ENCODE measurements around the gene PLP2.
"Not testable (repeated sequence)": the region's sequence is repeated elsewhere in the genome, so short reads cannot be mapped to it uniquely, and the experiment has no call there.

Gene PLP2, protein sequence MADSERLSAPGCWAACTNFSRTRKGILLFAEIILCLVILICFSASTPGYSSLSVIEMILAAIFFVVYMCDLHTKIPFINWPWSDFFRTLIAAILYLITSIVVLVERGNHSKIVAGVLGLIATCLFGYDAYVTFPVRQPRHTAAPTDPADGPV

DNA sequence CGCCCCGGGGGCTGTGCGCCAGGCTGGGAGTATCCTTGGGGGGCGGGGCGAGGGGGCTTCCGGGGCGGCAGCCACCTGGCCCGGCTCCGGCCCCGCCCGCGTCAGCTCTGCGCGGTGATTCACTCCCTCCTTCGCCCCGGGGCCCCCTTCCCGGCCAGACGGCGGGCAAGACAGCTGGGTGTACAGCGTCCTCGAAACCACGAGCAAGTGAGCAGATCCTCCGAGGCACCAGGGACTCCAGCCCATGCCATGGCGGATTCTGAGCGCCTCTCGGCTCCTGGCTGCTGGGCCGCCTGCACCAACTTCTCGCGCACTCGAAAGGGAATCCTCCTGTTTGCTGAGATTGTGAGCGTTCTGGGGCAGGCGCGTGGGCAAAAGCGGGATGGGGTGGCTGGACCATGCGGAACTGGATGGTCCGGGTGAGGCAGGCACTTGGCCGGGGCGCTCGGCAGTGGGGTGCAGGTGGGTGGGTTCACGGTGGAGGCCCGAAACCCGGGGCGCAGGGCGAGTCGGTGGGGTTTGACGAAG lies at the start of gene PLP2:
Gene PLP2, plus strand, starts transcription at position 147 of the 528 bp plus-strand sequence. Its CDS starts 103 bp downstream, at position 250.
- no peak for DNase-seq

DNA sequence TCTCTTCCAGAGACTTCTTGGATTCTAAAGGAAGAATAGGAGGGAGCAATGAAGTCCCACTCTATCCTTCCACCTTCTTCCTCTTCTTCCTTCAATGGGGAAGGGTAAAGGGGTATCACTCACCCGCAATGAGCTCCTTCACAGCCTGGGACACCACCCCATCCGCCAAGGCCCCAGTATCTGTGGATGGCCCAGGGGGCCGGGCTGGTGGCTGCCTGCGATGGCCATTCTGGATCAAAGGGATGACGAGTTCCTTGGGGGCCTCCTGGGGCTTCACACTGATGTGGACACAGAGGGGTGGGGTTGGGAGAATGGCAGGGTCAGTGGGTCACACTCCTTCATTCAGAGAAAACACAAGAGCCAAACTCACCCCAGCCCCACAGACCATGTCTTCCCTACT lies 49.2 kb upstream of the PLP2 start:
- no peak for DNase-seq

DNA sequence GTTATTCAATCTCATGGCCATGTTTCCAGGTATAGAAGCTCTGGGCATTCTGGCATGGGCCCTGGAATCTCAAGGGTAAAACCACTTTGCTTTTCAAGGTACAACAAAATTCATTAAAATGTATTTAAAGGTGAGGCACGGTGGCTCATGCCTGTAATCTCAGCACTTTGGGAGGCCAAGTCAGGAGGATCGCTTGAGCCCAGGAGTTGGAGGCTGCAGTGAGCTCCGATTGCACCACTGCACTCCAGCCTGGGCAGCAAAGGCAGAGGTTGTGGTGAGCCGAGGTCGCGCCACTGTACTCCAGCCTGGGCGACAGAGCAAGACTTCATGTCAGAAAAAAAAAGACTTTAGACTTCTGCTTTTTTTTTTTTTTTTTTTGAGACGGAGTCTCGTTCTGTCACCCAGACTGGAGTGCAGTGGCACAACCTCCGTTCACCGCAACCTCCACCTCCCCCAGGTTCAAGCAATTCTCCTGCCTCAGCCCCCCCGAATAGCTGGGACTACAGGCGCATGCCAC lies 43.9 kb upstream of the PLP2 start:
- DNase-seq, result not testable (repeated sequence)

- no peak for DNase-seq
Measured at GRCh38 chrX:49129427-49129826, 42.3 kb upstream of the PLP2 start.

GRCh38 chrX:49132275-49132674 lies 39.4 kb upstream of the PLP2 start:
- not testable (repeated sequence) for DNase-seq

- no peak for DNase-seq
Measured at GRCh38 chrX:49133759-49134158, 37.9 kb upstream of the PLP2 start.

- DNase-seq, result no peak
Measured at GRCh38 chrX:49137492-49137891, 34.2 kb upstream of the PLP2 start.

- DNase-seq, result no peak
Measured at GRCh38 chrX:49139713-49140112, 32.0 kb upstream of the PLP2 start.

DNA sequence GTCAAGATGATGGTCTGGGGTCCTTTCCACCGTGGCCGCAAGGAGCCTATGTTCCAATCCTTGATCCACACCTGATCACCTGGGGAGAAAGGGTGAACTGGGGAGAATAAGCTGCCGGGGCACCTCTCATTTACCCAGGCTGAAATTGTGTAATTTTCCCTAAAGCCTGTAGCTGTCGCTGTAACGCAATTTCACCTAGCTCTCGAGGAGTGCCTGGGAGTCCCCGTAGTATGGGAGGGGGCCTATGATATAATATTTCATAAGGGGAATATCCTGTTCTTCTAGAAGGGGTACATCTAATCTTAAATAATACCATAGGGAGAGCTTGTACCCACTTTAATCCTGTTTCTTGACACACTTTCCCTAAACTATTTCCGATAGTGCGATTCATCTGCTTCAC lies 29.4 kb upstream of the PLP2 start:
- not testable (repeated sequence) for DNase-seq

DNA sequence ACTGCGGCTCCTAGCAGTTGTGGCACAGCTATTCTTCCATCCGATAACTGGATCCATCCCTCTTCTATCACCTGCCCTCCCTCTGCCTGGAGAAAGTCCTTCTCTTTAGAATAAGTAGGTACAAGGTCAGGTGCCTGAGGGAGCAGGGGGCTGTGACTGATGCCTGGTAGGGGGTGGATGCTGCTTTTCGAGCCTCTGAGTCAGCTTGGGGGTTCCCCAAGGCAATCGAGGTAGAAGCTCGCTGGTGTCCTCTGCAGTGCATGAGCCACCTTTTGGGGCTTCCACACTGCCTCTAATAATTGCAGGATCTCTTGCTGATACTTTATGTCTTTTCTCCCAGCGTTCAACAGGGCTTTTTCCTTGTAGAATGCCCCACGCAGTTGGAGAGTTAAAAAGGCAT lies 28.5 kb upstream of the PLP2 start:
- not testable (repeated sequence) for DNase-seq

DNA sequence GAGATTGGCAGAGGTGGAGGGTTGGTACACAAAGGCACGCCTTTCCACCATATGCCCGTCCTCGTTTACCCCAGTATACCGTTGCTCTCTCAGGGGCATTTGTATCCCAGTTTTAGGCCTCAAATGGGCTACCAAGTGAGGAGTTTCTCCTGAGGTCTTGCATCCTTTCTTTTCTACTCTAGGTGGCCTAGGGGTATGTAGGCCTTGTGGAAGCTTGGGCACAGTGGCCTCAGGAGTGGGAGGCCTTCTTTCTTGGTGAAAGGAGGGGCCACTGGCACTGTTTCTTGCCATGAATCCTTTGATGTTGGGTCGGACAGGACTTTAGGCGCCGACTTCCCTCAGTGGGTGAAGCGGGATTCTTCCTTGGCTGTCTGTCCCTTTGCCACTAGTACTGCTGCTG lies 24.4 kb upstream of the PLP2 start:
- DNase-seq, result no peak

- DNase-seq, result no peak
Measured at GRCh38 chrX:49147936-49148335, 23.8 kb upstream of the PLP2 start.

DNA sequence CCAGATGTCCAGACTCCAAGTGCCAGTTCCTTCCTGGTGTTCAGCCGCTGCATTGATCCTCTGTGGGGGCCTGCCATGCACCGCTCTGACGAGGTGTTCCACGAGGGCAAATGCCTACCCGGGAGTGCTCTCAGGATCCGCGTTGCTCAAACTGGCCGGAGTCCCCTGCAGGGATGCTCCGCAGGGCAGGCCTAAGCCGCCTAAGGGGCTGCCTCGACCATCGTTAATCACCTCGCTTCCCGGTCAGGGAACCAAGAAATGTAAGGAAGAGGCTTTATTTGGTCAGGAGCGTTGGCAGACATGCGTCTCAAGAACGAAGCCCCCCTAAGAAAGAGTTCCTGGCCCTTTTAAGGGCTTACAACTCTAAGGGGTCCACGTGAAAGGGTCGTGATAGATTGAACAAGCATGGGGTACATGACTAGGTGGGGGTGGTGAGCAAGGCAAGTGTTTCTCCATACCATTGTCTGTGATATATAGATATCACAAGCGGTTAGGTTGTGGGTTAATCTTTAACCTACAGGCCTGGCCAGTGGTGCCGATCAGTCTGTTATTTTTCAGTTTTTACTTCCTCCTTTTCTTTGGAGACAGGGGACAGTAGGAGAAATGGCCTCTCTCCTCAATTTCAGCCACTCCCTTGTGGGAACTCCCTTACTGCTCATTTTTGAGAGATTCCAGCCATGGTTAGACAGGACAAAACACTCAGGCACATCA lies 23.2 kb upstream of the PLP2 start:
- DNase-seq, result not testable (repeated sequence)

DNA sequence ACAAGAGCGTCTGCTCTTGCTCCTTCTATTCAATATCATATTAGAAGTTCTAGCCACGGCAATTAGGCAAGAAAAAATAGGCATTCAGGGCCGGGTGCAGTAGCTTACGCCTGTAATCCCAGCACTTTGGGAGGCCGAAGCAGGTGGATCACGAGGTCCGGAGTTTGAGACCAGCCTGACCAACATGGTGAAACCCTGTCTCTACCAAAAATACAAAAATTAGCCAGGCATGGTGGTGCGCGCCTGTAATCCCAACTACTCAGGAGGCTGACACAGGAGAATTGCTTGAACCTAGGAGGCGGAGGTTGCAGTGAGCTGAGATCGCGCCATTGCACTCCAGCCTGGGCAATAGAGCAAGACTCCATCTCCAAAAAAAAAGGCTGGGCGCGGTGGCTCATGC lies 22.4 kb upstream of the PLP2 start:
- DNase-seq, result not testable (repeated sequence)

DNA sequence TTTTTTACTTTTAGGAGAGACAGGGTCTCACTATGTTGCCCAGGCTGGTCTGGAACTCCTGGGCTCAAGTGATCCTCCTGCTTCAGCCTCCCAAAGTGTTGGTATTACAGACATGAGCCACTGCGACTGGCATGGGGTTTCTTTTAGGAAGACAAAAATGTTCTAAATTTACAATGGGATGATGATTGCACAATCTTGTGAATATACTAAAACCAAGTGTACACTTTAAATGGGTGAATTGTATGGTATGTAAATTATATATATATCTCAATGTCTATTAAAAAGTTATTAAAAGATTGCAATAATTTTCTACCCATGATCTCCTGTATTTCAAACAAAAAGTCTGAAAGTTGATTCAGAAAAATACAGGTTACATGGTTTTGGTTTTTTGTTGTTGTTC lies 18.2 kb upstream of the PLP2 start:
- DNase-seq, result no peak

DNA sequence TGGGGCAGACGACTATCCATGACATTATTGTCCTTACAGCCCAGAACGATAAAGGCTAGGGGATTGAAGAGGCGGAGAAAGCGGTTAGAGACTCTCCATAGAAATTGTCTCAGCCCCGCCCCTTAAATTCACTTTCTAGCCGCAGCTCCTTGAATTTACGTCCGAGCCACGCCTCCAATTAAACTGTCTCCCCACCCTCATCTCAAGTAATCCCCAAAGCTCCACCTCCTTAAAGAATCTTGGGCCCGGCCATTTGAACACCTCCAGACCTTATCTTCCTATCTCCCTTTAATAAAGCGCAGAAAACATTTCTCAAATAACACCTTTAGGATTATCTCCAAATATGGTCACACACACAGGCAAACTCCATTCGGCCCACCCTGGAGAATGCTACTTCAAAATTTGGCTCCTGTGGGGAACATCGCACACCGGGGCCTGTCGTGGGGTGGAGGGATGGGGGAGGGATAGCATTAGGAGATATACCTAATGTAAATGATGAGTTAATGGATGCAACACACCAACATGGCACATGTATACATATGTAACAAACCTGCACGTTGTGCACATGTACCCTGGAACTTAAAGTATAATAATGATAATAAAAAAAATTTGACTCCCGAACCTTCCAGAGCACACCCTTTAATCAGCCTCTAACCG lies 16.3 kb upstream of the PLP2 start:
- DNase-seq, result no peak

GRCh38 chrX:49155900-49156837 lies 15.5 kb upstream of the PLP2 start:
- peak; percentile 55 for DNase-seq

- no peak for DNase-seq
Measured at GRCh38 chrX:49157194-49157593, 14.5 kb upstream of the PLP2 start.

DNA sequence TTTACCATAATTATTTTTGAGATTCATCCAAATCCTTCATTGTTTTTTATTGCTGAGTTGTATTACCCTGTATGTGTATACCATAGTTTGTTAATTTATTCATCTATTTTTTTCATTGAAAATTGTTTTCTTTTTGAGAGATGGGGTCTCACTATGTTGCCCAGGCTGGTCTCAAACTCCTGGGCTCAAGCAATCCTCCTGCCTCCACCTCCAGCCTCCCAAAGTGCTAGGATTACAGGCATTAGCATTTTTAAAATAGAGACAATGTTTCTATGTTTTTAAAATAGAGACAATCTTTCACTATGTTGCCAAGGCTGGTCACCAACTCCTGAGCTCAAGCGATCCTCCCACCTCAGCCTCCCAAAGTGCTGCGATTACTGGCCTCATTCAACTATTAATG lies 10.8 kb upstream of the PLP2 start:
- DNase-seq, result no peak

DNA sequence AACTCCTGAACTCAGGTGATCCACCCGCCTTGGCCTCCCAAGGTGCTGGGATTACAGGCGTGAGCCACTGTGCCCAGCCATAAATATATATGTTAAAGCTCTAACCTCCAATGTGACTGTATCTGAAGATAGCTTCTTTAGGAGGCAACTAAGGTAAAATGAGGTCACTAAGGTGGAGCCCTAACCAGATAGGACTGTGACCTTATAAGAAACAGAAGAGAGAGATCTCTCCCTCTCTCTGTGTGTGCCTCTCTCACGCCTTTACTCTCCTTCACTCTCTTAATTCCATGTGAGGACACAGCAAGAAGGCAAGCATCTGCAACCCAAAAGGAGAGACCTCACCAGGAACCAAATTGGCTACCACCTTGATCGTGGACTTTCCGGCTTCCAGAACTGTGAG lies 10.1 kb upstream of the PLP2 start:
- no peak for DNase-seq

DNA sequence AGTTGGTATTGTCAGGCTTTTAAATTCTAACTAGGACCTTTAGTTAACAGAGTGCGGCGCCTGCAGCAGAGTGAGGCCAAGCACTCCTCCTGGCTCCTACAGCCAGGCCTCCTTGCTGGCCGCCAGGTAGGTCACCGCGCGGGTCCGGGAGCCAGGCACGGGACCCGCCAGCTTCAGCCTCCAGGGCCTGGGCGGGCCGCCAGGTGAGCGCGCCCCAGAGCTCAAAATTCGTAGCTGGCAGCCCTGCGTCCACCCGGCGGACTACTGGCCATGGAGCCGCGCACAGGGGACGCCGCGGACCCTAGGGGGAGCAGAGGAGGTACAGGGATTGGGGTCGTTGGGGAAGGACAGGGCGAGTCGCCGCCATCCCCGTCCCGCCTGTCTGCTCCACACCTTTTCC lies 9.1 kb upstream of the PLP2 start, which contains the start of gene MAGIX:
Gene MAGIX, plus strand, starts transcription at position 139 of the 400 bp plus-strand sequence. Its CDS starts 132 bp downstream, at position 271.
- no peak for DNase-seq

Measured in DMS153 (cell line).